HG03469 (cell line): ENCODE data around the gene FAM222B.
A peak's percentile ranks its signal among the peaks of the same experiment; 100 is the strongest.
"Not testable (repeated sequence)": the region's sequence is repeated elsewhere in the genome, so short reads cannot be mapped to it uniquely, and the experiment has no call there.

ENCODE experiments used
- ATAC-seq: cut with Tn5 transposase; IDR thresholded peaks from one replicate; pipeline ENCODE4 v1.9.1; 2021; ENCODE audit warnings: mild to moderate bottlenecking, moderate library complexity, moderate number of reproducible peaks; ENCODE audit not compliant: unreplicated experiment

Gene FAM222B

GRCh38 chr17:28846231-28846630 lies 3.6 kb upstream of the FAM222B start:
- ATAC-seq: no peak

GRCh38 chr17:28843816-28844148 lies 1.2 kb upstream of the FAM222B start:
- ATAC-seq: no peak

- ATAC-seq: no peak
Observed at GRCh38 chr17:28841901-28842281, 699 bp downstream of the FAM222B start.

- ATAC-seq: no peak
Observed at GRCh38 chr17:28839221-28839620, 3.4 kb downstream of the FAM222B start.

GRCh38 chr17:28836541-28836940 lies 6.0 kb downstream of the FAM222B start:
- not testable (repeated sequence) for ATAC-seq

- no peak for ATAC-seq
Observed at GRCh38 chr17:28834420-28834819, 8.2 kb downstream of the FAM222B start.

- ATAC-seq: no peak
Observed at GRCh38 chr17:28828294-28829040, 14.1 kb downstream of the FAM222B start.

GRCh38 chr17:28827672-28828071 lies 14.9 kb downstream of the FAM222B start:
- no peak for ATAC-seq

GRCh38 chr17:28819582-28819981 lies 23.0 kb downstream of the FAM222B start:
- no peak for ATAC-seq

- no peak for ATAC-seq
Observed at GRCh38 chr17:28818819-28819221, 23.8 kb downstream of the FAM222B start.

GRCh38 chr17:28816540-28816939 lies 26.1 kb downstream of the FAM222B start:
- no peak for ATAC-seq

- ATAC-seq: no peak
Observed at GRCh38 chr17:28812748-28813377, 29.7 kb downstream of the FAM222B start.

GRCh38 chr17:28812091-28812747 lies 30.4 kb downstream of the FAM222B start:
- ATAC-seq: peak; percentile 86

- no peak for ATAC-seq
Observed at GRCh38 chr17:28811651-28812090, 30.9 kb downstream of the FAM222B start.

- ATAC-seq: no peak
Observed at GRCh38 chr17:28810437-28810836, 32.2 kb downstream of the FAM222B start.

- no peak for ATAC-seq
Observed at GRCh38 chr17:28807925-28808634, 34.5 kb downstream of the FAM222B start.

GRCh38 chr17:28796062-28796461 lies 46.5 kb downstream of the FAM222B start:
- ATAC-seq: no peak

- not testable (repeated sequence) for ATAC-seq
Observed at GRCh38 chr17:28794846-28795441, 47.6 kb downstream of the FAM222B start.

GRCh38 chr17:28792877-28793661 lies 49.5 kb downstream of the FAM222B start:
- ATAC-seq: no peak

GRCh38 chr17:28788100-28788499 lies 54.5 kb downstream of the FAM222B start:
- no peak for ATAC-seq
